ENCODE data around the gene OR2A5. TPM values are rescaled to one million over a fixed set of nuclear protein-coding genes. Genes with fewer than 3 reads are reported as not detected.

The OR2A5 gene, protein sequence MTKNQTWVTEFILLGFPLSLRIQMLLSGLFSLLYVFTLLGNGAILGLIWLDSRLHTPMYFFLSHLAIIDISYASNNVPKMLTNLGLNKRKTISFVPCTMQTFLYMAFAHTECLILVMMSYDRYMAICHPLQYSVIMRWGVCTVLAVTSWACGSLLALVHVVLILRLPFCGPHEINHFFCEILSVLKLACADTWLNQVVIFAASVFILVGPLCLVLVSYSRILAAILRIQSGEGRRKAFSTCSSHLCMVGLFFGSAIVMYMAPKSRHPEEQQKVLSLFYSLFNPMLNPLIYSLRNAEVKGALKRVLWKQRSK
- not detected for total RNA-seq
- total RNA-seq (2013) = not detected

DNA sequence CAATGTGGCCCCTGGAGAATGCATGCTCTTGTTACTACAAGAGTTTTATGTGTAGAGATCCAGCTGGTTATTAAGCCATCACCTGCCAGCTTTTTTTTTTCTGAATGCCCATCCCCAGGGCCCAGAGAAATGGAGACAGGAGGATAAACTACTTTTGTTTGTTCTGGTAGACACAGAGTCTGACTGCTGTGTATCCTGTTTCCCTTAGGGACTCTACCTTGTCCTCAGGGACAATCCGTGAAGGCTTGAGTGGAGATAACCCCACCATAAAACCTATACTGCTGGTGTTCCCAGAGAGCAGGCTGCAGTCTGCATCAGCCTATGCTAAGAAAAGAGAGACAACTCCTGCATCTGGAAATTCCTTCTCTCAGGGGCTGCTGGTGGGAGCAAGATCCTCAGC is at the start of gene OR2A5:
OR2A5 (plus strand) TSS at position 301 of the 400 bp plus-strand sequence. CDS start 1,454 bp downstream, outside the sequence.
- no peak within 1 kb of the TSS for H3K4me3 ChIP-seq (ENCODE audit: low read length)
- no peak within 1 kb of the TSS for H3K27ac Mint-ChIP-seq
- ATAC-seq (no peak), DNase-seq (no peak)
- intact Hi-C loops (cut with micrococcal nuclease) = no loop called here
- no peak within 1 kb of the TSS for H3K27ac ChIP-seq (ENCODE audit: low read length)
- peaks cover 4 to 12% of the 10 kb centered on the region in 2 donors for H3K27me3 Mint-ChIP-seq (ENCODE audit: low read depth in 2 of 2)
- H3K36me3 ChIP-seq (ENCODE audit: control insufficient read depth, insufficient read depth, low read length) = no peaks in the 10 kb centered on the region
- H3K9me3 ChIP-seq (ENCODE audit: control insufficient read depth, insufficient read depth, low read length) = no peaks in the 10 kb centered on the region
- H3K27me3 ChIP-seq (ENCODE audit: control insufficient read depth, insufficient read depth, low read length) = no peaks in the 10 kb centered on the region
- TF ChIP-seq, protein P1, sequence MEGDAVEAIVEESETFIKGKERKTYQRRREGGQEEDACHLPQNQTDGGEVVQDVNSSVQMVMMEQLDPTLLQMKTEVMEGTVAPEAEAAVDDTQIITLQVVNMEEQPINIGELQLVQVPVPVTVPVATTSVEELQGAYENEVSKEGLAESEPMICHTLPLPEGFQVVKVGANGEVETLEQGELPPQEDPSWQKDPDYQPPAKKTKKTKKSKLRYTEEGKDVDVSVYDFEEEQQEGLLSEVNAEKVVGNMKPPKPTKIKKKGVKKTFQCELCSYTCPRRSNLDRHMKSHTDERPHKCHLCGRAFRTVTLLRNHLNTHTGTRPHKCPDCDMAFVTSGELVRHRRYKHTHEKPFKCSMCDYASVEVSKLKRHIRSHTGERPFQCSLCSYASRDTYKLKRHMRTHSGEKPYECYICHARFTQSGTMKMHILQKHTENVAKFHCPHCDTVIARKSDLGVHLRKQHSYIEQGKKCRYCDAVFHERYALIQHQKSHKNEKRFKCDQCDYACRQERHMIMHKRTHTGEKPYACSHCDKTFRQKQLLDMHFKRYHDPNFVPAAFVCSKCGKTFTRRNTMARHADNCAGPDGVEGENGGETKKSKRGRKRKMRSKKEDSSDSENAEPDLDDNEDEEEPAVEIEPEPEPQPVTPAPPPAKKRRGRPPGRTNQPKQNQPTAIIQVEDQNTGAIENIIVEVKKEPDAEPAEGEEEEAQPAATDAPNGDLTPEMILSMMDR (IDR thresholded peaks at IDR 0.05) = no peak
- H3K4me3 Mint-ChIP-seq = no peak within 1 kb of the TSS
- no peaks in the 10 kb centered on the region for H3K4me1 ChIP-seq (ENCODE audit: control insufficient read depth, insufficient read depth, low read length)
- no peaks in the 10 kb centered on the region for H3K4me1 Mint-ChIP-seq
- no peaks in the 10 kb centered on the region for H3K36me3 Mint-ChIP-seq
- WGBS (ENCODE audit: insufficient coverage) = 88% methylated on average over 1 of the region's 1 CpG
- H3K9me3 Mint-ChIP-seq = peaks cover 0 to 3% of the 10 kb centered on the region in 2 donors

DNA sequence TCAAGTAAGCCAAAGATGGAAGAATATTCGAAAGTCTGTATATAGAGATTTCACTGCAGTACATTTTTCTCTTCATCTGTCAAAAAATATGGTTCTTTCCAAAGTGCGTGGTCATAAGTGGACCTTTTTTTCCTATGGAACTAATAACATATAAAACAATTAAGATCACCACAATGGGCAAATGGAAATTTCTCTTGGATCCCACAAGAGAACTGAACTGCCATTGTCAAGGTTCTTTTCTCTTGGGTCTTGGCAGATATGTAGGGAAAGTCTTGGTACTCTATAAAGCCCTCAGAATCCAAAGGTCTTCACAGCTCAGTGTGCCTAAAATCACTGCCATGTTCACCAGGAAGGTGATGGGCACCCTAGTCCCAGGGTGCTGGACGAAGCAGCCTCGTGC is 48.7 kb upstream of the OR2A5 start, which contains the start of gene OR6B1:
OR6B1 (plus strand) TSS at position 301 of the 400 bp plus-strand sequence. CDS start 3,677 bp downstream, outside the sequence.
- no peak for ATAC-seq
- Histone ChIP-seq H3K4me1 (ENCODE audit: control insufficient read depth, insufficient read depth, low read length) (no peaks in the 10 kb centered on the region), H3K9me3 (ENCODE audit: control insufficient read depth, insufficient read depth, low read length) (no peaks in the 10 kb centered on the region), H3K4me3 (ENCODE audit: low read length) (no peak within 1 kb of the TSS), H3K27ac (ENCODE audit: low read length) (no peak within 1 kb of the TSS), H3K36me3 (ENCODE audit: control insufficient read depth, insufficient read depth, low read length) (no peaks in the 10 kb centered on the region), H3K27me3 (ENCODE audit: control insufficient read depth, insufficient read depth, low read length) (no peaks in the 10 kb centered on the region)
- TF ChIP-seq, protein P1 (IDR thresholded peaks at IDR 0.05) = no peak
- peaks cover 7 to 9% of the 10 kb centered on the region in 2 donors for H3K27me3 Mint-ChIP-seq (ENCODE audit: low read depth in 2 of 2)
- no peak within 1 kb of the TSS for H3K27ac Mint-ChIP-seq
- 73% methylated on average over 4 of the region's 4 CpGs for WGBS (ENCODE audit: insufficient coverage)
- no peak within 1 kb of the TSS for H3K4me3 Mint-ChIP-seq
- intact Hi-C loops (cut with micrococcal nuclease) = no loop called here
- no peaks in the 10 kb centered on the region for H3K4me1 Mint-ChIP-seq
- no peaks in the 10 kb centered on the region for H3K9me3 Mint-ChIP-seq
- H3K36me3 Mint-ChIP-seq = no peaks in the 10 kb centered on the region
- no peak for DNase-seq

DNA sequence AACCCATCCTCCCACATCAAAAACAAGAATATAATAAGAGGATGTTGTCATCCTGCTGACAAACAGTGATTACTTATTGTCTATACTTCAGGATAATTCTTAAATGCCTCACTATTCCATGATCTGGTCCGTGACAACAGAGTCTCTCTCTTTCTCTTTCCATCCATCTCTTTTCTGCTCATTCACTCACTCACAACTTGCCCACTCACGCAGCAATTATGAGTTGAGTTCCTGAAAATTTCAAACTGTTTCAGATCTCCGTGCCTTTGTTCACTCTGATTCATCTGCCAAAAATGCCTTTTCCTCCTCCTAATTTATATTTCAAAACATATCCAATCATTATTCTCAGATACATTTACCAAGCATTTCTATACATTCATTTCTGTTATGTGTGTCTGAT is 47.2 kb upstream of the OR2A5 start:
- intact Hi-C loops (cut with micrococcal nuclease) = no loop called here
- DNase-seq (no peak), ATAC-seq (no peak)
- H3K4me1 ChIP-seq (ENCODE audit: control insufficient read depth, insufficient read depth, low read length) = no peaks in the 10 kb centered on the region
- H3K36me3 ChIP-seq (ENCODE audit: control insufficient read depth, insufficient read depth, low read length) = no peaks in the 10 kb centered on the region
- Mint-ChIP-seq H3K4me3 (no peak overlapping the region), H3K27ac (no peak overlapping the region), H3K36me3 (no peaks in the 10 kb centered on the region), H3K4me1 (no peaks in the 10 kb centered on the region), H3K27me3 (ENCODE audit: low read depth in 2 of 2) (peaks cover 0 to 9% of the 10 kb centered on the region in 2 donors), H3K9me3 (peaks cover 0 to 2% of the 10 kb centered on the region in 2 donors)
- H3K27me3 ChIP-seq (ENCODE audit: control insufficient read depth, insufficient read depth, low read length) = no peaks in the 10 kb centered on the region
- no peaks in the 10 kb centered on the region for H3K9me3 ChIP-seq (ENCODE audit: control insufficient read depth, insufficient read depth, low read length)
- H3K27ac ChIP-seq (ENCODE audit: low read length) = no peak overlapping the region
- TF ChIP-seq, protein P1 (IDR thresholded peaks at IDR 0.05) = no peak
- WGBS (ENCODE audit: insufficient coverage) = 91% methylated on average over 3 of the region's 3 CpGs
- no peak overlapping the region for H3K4me3 ChIP-seq (ENCODE audit: low read length)
